Right renal cortex interstitium (tissue), 3 donors: ENCODE results near the gene SRCIN1. TPM values are rescaled to one million over a fixed set of nuclear protein-coding genes. Genes with fewer than 3 reads are reported as not detected.

Experiments
- DNase-seq, 3 donors: peaks; one replicate each; pipeline ENCODE4 v3.0.0-alpha.2; 2013; ENCODE audit warnings: low read depth in 3 of 3, low spot score in 2 of 3
- polyA plus RNA-seq, 3 donors: library from polyadenylated mRNA; unstranded; fragments of 120-200 nt; gene quantifications; one replicate each; pipeline ENCODE4 v1.2.1, GENCODE V29; 2013; ENCODE audit not compliant: insufficient read length in 3 of 3

SRCIN1 gene
- polyA plus RNA-seq, 3 donors: 2.4 to 2.7 (median 2.6) TPM

DNA sequence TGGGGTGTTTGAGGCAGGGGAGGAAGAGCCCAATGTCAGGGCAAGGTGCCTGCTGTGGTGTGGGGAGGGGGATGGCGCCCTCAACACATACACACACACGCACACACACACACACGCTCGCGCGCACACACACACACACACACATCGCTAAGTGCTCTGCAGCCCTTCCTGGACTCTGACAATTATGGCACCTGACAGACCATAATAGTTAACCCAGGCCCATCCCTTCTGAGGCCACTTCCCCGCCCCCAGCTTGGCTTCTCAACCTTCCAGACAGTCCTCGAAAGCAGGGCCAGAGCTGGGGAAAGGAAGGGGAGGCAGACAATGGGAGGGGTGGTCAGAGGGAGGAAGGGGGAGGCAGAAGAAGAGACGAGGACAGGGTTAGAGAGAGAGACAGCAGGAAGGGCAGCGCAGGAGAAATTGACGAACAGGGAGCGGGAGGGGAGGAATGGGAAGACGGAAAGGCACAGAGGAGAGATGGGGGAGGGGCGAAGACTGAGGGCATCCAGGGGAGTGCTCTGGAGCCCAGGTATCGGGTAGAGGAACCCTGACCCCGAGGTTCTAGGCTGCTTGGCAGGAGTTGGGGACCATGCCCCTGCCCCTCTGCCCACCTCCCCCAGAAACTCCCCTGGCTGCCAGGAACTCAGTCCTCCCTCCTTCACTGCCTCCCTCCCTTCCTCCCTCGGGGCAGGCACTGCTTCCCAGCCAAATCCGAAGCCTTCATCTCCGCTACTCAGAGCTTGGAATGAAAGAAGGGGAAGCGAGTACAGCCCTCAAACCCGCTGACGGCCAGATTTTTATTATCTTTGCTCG lies 4.0 kb downstream of the SRCIN1 start:
- peak in 1 of 3 donors; percentile 56 for DNase-seq

DNA sequence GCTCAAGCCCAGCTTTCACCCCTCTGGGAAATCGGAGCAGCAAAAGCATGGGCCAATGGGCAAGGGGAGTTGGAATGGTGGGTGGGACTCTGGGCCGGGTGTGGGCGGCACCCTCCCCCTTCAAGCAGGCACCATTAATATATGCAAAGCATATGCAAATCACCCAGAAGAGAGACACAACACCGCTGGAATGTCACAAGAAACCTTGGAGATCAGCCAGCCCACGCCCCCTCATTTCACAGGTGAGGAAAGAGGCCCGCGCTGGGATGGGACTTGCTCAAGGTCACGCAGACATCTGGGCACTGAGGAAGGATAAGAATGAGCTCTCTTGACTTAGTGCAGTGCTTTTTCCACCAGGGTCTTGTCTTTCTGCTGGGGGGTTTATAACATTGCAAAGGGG lies 4.8 kb downstream of the SRCIN1 start:
- no peak for DNase-seq

DNA sequence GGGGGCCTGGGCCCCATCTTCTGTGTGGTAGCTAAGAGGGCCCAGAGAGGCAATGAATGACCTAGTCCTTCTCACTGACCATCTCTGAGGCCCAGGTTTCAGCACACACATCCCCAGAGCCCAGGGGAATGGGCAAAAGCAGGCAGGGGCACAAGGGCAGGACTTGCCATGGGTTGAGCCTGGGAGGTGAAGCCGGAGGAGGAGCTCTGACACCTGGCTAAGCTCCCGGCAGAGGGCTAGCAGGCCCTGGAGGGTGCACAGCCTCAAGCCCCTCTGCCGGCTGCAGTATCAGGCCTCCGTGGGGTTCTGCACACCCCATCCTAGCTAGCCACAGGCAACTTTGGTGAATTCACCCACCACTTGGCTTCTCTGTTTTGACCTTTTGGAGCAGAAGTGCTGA lies 5.3 kb downstream of the SRCIN1 start:
- no peak for DNase-seq

DNA sequence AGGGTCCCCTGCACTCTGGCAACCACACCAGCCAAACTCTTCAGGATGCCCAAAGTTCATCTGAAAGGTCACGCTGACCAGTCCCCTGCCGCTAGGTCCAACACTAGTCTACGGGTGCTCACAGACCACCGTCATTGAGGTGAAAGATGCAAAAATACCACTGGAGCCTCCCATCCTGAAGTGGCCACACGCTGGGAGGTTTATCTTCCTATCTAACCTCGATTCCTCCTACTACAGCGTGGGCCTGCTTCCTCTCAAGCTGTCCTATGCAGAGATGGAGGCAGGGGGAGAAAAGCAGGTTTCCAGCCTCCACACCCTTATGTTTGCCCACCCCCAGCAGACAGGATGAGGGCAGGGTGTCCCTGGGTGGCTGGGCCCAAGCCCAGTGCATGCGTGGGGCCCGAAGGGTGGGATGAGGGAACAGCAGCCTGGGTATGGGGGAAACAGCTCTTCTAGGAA lies 6.3 kb downstream of the SRCIN1 start:
- DNase-seq: no peak

DNA sequence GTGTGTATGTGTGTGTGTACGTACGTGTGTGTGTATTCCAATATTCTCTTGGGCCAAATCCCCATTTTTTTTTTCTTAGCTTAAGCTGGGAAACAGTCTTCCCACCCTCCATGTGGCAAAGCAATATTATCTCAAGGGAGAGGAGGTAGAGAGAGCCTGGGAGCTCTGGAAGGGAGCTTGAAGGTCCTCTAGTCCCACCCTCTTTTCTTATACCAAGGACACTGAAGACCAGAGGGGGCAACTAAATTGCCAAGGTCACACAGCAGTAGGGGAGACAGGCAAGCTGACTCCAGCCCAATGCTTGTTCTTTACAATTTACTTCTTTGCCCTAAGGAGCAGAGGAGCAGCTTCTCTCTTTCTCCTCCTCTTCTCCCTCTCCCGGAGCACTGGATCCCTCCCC lies 6.8 kb downstream of the SRCIN1 start:
- DNase-seq: no peak

DNA sequence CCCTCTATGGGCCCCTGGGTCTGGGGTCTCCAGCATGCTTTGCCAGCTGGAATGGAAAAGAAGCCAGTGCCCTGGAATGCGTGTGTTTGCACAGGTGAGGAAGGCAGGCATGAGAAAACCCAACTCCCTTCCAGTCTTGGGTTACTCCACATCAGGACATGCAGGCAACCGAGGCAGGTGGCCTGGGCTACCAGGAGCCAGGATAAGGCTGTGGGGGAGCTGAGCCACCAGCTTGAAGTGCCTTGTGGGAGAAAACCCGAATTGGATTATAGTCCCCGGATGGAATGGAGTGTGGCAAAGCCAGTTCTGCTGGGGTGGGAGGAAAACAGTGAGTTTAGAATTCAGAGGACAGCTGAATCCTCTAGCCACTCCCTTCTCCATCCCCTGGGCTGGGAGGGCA lies 7.2 kb downstream of the SRCIN1 start:
- DNase-seq: no peak

DNA sequence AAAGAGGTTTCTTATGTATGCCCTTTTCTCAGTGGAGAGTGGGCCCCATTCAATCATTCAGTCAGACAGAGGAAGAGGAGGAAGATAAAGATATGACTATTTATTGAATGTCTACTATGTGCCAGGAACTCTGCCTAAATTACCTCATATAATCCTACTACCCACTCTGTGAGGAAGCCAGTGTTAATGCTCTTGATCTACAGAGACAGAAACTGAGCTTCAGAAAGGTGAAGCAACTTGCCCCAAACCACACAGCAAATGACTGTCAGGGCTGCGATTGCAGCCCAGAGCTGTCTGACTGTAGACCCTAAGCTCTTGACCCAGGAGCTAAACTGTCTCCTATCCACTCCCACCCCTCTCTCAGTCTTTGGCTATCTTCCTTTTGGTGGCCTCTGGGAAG lies 8.4 kb downstream of the SRCIN1 start:
- no peak for DNase-seq

DNA sequence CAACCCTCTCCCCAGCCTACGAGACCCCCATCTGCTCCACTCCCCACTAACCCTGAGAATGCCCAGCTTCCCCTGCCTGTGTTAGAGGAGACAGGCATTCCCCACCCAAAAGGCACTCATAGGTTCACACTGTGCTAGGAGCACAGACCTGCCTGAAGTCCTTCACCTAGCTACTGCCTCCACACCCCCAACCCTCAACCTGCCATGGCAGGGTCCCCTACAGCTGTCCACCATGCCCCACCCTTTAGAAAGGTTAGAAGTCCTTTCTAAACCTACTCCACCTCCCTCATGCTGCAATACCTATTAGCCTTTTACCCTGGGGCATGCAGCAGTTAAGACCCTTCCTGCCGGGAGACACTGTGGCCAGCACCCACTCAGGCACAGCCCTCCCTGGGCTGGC lies 9.1 kb downstream of the SRCIN1 start:
- DNase-seq: no peak

DNA sequence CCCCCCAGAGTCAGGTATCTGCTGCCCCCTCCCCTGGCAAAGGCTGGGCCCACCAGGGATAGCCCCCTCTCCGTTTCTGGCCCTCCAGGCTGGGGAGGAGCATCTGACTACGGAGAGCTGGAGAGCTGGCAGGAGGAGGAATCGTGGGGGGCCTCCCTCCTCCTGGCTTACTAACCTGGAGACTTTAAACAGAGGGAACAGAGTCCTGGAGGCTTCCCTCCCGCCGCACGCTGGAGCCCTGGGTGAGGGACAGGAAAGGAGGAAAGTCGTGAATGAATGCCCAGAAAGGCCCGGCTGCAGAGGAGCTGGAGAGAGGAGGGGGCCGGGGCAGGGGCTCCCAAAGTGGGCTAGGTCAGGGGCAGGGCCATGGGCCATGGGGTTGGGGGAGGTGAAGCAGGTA lies 9.9 kb downstream of the SRCIN1 start:
- no peak for DNase-seq

DNA sequence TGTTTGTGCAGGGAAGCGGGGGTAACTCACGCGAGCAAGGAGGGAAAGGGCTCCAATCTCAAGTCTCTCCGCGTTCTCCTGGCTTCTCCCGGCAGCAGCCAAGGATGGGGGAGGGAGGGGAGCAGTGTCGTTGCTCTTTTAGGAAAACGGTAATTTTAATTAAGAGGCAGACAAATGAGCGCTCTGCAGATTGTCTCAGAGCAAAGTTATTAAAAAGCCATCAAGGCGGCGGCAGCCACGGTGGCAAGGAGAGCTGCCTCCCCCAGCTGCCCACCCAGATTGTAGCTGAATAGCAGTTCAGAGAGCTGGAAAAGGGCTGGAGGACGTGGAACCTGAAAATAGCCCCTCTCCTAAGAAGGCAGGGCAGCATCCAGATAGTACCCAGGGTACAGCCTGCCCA lies 11.6 kb downstream of the SRCIN1 start:
- DNase-seq: no peak

DNA sequence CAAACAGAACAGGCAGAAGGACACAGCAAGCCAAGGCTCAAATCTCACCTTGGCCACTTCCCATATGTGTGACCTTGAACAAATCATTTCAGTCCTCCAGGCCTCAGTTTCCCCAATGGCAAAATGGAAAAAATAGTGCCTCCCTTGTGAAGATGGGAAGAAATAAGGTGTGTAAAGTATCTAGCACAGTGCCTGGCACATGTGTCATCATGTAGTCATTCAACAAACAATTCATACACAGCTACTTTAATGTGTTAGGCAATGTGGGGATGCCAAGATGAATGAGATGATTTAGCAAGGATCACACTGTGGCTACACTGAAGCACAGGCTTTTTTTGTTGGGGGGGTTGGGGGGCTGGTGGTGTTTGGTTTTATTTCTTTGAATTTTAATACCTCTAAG lies 13.3 kb downstream of the SRCIN1 start:
- DNase-seq: no peak

DNA sequence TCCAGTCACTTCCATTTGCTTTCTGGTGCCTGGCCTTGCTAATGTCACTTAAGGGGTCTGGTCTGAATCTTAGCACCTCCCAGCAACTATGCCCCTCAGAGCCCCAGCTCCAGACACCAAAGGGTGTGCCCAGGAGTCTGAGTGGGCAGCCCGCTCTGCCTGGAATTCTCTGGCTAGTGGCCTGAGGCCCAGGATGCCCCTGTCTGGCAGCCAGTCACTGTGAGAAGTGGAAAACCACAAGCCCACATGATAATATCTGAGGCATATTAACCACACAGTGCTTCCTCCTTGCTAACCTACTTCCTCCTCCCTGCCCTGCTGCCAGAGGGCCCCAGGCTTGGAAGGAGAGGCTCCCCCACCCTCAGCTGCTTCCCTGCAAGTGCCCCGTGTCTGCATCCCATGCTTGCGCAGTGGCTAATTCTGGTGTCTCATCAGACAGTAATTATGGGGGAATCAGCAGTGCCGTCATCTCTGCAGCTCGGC lies 14.0 kb downstream of the SRCIN1 start:
- DNase-seq: no peak

DNA sequence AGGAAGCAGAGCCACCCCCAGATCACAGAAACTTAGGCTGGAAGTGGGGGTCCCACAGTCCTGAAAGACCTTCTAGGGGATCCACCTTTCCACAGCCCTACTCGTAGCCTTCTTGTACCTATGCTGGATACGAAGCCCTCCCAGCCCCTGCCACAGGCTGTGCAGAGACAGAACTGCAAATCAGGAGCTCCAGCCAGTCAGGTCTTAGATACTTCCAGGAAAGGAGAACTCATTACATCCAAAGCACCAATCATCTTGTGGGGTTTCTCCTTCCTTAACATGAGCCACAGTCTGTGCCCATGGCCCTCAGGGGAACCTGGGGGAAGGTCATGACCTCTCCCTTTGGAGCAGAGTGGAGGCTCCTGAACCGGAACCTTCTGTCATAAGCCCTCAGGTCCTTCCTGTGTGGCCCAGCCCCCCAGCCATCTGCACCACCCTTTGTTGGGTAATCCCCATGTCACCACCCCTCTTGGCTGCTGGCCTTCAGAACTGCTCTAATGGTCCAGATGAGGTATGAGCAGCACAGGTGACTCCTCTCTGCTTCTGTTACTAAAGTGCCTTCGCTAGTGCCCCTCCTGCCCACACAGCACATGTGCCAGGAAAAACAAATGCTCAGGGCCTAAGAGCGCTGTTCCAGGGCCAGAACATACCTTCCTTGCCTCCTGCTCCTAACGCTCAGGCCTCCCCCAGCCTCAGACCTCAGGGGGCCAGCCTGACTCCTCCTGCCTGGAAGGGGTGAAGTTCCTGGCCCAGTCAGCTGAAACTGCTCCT lies 14.6 kb downstream of the SRCIN1 start:
- no peak for DNase-seq

DNA sequence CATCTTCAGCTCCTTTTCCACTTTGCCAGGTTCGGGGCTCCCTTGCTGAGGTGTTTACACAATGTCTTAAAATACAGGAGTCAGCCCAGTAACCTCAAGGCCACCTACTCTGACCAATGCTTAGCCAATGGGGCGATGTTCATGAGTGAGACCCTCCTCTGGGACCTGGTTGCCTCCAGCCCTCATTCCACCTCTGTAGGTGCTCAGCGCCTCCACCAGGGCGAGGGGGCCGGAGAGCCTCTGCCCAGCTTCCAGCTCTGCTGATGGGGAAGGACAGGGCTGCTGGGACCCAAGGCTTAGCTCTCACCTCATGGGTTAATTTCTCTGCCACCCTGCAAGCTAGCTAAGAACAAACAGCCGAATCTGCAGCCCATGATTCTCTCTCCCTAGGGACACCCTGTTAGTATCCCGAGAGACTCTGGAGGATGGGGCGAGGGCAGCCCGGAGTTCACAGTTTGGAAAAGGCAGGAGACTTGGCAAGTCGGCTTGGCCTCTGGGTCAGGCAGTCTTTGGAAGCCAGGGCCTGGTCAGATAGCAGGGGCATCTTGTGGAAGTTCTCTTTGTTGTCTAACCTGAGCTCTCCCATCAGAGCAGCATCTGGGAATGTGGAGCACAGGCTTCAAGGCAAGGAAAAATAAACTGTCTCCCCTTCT lies 16.2 kb downstream of the SRCIN1 start:
- no peak for DNase-seq

DNA sequence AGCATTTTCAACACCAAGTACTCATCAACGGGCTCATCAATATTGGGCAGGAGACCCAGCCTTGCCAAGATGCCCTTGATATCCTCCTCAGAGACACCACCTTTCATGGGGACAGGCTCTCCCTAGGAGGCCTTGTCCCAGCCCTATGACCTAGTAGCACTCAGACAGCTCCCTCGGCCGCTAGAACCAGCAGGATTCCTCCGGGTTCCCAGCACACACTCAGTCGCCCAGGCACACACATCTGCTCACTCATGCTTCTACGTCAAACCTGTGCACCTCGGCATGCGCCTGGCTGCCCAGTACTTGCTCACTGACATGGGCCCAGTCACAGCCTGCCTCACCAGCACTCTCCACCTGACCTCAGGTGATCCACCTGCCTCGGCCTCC lies 17.0 kb downstream of the SRCIN1 start:
- no peak for DNase-seq

DNA sequence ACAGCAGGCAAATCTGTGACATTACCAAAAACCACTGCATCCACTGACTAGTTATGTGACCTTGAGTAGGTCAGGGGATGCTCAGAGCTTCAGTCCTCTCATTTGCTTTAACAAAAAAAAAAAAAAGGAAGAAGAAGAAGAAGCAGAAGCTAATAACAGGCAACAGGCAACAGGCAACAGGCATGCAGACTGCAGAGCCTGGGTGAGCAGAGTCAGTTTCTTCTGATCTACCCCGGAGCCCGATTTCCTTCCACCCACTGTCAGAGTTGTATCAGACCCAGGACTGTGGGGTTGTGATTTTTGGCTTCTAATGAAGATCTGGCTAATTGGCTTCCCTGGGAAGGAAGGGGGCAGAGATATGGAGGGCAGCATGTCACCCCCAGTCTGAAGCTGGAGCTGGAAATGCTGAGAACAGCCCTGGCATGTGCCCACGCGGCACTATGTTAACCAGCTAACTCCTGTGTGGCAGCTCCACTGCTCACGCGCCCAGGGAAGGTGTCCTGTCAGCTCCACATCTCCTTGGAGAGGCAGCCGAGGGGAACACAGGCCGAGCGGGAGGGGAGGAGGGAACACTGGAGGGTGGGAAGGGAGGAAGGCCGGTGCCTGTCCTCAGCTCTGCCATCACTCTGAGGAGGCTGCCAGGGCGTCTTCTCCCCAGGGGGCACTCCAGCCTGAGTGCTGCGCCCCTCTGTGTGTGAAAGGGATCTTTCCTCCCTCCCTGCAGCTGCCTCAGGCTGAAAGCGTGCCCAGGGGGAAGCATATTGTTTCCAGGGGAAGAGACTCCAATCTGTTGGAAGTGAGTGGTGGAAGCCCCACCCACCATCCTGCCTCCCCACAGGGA lies 17.6 kb downstream of the SRCIN1 start:
- no peak for DNase-seq

DNA sequence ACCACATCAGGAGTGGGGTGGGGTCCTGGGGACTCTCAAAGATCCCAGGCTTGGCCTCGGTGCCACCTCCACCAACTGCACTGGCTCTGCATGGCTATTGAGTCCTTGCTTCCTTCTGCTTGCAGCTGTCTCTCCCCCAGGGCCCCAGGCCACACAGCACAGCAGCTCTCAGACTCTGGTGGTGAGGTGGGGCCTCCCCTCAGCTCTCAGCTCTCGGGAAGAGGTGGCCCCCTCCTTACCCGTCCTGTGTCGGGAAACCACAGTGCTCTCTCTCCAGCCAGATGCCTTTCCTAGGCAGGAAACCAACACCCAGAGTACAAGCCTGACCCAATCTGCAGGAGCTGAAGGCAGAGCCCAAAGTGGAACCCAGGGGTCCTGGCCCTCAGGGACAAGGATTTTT lies 18.5 kb downstream of the SRCIN1 start:
- DNase-seq: no peak

DNA sequence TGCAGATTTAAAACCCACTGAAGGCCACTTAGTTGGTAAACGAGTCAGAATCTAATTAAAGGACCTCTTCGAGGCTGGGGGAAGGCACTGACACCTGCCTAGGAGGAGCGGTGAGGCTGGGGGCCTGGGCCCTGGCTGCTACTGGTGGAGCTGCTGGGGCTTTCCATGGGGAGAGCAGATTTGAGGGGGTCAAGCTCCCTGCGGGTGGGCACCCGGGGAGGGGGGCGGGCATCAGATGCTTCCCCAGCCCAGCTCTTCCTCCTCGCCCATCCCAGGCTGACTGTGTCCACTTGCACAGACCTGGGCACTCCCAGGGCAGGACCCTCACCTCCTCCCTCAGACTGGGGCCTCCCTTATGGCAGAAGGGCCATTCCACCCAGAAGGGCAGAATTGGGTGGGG lies 19.0 kb downstream of the SRCIN1 start:
- no peak for DNase-seq

DNA sequence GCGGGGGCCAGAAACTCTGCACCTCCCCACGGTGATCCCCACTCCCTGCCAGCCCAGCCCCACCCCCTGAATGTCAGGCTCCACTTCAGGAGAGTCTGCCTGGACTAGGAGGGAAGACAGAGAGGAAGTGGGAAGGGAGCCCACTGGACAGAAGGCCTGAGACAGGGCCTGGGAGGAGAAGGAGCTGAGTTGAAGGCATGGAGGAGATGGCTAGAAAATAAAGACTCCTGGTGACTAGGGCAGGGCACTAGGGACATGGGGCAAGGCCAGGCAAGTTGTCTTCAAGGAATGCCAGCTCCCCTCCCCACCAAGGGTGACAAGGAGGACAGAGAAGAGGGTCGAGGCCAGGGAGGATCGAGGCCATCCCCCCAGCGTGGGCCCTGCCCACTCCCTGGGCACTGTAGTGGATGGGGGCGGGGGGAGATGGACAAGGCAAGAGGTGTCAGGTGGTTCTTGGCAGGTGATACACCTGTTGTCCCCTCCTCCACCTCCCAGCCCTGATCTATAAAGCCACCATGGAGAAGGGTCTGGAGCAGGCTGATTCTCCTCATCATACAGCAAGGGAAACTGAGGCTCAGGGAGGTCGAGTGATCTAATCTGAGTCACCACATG lies 19.7 kb downstream of the SRCIN1 start:
- no peak for DNase-seq
